Upper lobe of left lung (tissue), 6 donors: ENCODE measurements around the gene RASA1. TPM values are rescaled to one million over a fixed set of nuclear protein-coding genes. Genes with fewer than 3 reads are reported as not detected.

Experiments used
- ATAC-seq, 2 donors: fragments of 200-7000 bp; cut with Tn5 transposase; one replicate each; pipeline ENCODE4 v1.9.1; 2022; ENCODE audit warnings: mild to moderate bottlenecking in 2 of 2, moderate library complexity in 2 of 2; ENCODE audit not compliant: low FRiP score in 2 of 2
- DNase-seq, 2 donors: peaks; one replicate each; pipeline ENCODE4 v3.0.0-alpha.2; 2019 to 2020
- H3K27ac ChIP-seq, 4 donors: fragments of 200-600 bp; sonication (generic); one replicate each; pipeline ENCODE4 v1.5.1; 2016 to 2019
- H3K27me3 ChIP-seq, 4 donors: fragments of 200-600 bp; sonication (generic); one replicate each; pipeline ENCODE4 v1.5.1; 2017 to 2019
- H3K36me3 ChIP-seq, 4 donors: fragments of 200-600 bp; sonication (generic); one replicate each; pipeline ENCODE4 v1.5.1; 2016 to 2019
- H3K4me1 ChIP-seq, 4 donors: fragments of 200-600 bp; sonication (generic); one replicate each; pipeline ENCODE4 v1.5.1; 2018 to 2019
- H3K4me3 ChIP-seq, 4 donors: fragments of 200-600 bp; sonication (generic); one replicate each; pipeline ENCODE4 v1.5.1; 2017 to 2019; ENCODE audit warnings: mild to moderate bottlenecking in 2 of 4, moderate library complexity in 1 of 4
- H3K9me3 ChIP-seq, 4 donors: fragments of 200-600 bp; sonication (generic); one replicate each; pipeline ENCODE4 v1.5.1; 2018 to 2019
- EP300 ChIP-seq, 4 donors: sonication (generic); formaldehyde crosslinking; IDR thresholded peaks; one replicate each; pipeline ENCODE4 v1.5.1; 2017; ENCODE audit warnings: antibody characterized with exemption in 4 of 4, control low read depth in 2 of 4
- POLR2A ChIP-seq, 4 donors: fragments of 450-650 bp; IDR thresholded peaks; one replicate each; pipeline ENCODE4 v1.5.1; 2016 to 2017; ENCODE audit warnings: antibody characterized with exemption in 4 of 4, mild to moderate bottlenecking in 2 of 4
- POLR2AphosphoS5 ChIP-seq, 2 donors: sonication (generic); formaldehyde crosslinking; IDR thresholded peaks; one replicate each; pipeline ENCODE4 v1.5.1; 2017; ENCODE audit warnings: antibody characterized with exemption in 2 of 2
- WGBS, 2 donors: methylation state at CpG; one replicate each; pipeline ENCODE4 v1.1.5; 2017 to 2018; 5-methylcytosine and 5-hydroxymethylcytosine counted together
- total RNA-seq, 6 donors: library from RNA; depleted of rRNA in 4 of 6; stranded (reverse); fragments of >200 nt in 4 of 6; gene quantifications; one replicate each; pipeline versions ENCODE4 v1.1.0 to v1.2.1, GENCODE V29; 2016 to 2021
- TF ChIP-seq, protein P1 (sequence below), 6 experiments: fragments of 450-650 bp in 4 of 6; fragments of 200-600 bp in 2 of 6; sonication (generic) in 2 of 6; IDR thresholded peaks; one replicate each; pipeline ENCODE4 v1.5.1; 2016 to 2019; ENCODE audit warnings: antibody characterized with exemption in 6 of 6
- donor health status: DM: no; HTN: no; CAD: no; lungs with moderate emphysema.
- donor health status: DM: no; HTN: yes; CAD: no; lungs with severe emphysema.

RASA1 gene
- total RNA-seq, 6 donors from 2014 or later = 29.2 to 43.9 (median 30.9) TPM

GRCh38 chr5:87241555-87241954 is 26.1 kb upstream of the RASA1 start:
- Histone ChIP-seq H3K27me3 (no peaks in the 10 kb centered on the region), H3K4me1 (no peaks in the 10 kb centered on the region), H3K9me3 (no peaks in the 10 kb centered on the region), H3K4me3 (no peak overlapping the region), H3K27ac (no peak overlapping the region), H3K36me3 (no peaks in the 10 kb centered on the region)
- no peak for ATAC-seq
- 80 to 96% methylated on average over 2 of the region's 2 CpGs for WGBS, 2 donors
- TF ChIP-seq POLR2A (IDR thresholded peaks at IDR 0.05) = no peak
- TF ChIP-seq, protein P1, sequence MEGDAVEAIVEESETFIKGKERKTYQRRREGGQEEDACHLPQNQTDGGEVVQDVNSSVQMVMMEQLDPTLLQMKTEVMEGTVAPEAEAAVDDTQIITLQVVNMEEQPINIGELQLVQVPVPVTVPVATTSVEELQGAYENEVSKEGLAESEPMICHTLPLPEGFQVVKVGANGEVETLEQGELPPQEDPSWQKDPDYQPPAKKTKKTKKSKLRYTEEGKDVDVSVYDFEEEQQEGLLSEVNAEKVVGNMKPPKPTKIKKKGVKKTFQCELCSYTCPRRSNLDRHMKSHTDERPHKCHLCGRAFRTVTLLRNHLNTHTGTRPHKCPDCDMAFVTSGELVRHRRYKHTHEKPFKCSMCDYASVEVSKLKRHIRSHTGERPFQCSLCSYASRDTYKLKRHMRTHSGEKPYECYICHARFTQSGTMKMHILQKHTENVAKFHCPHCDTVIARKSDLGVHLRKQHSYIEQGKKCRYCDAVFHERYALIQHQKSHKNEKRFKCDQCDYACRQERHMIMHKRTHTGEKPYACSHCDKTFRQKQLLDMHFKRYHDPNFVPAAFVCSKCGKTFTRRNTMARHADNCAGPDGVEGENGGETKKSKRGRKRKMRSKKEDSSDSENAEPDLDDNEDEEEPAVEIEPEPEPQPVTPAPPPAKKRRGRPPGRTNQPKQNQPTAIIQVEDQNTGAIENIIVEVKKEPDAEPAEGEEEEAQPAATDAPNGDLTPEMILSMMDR (IDR thresholded peaks at IDR 0.05) = no peak
- no peak for DNase-seq

DNA sequence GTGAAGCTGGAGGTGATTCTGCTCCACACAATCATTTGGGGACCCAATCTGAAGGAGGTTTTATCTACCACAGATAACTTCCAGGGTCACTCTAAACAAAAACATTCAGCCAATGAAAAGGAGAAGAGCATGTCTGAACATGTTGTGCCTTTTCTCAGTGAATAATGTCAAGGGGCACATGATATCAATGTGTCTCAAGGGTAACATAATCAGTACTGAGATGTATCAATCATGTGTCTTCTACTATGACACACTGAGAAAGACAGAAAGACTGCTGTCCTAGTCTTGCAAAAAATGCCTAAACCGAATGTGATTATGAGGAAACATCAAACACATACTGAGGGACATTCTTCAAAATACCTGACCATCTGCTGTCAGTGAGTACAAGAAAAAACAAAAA is 25.4 kb upstream of the RASA1 start:
- no peaks in the 10 kb centered on the region for H3K27me3 ChIP-seq
- 72 to 75% methylated on average over 1 of the region's 1 CpG for WGBS, 2 donors
- no peaks in the 10 kb centered on the region for H3K9me3 ChIP-seq
- no peaks in the 10 kb centered on the region for H3K36me3 ChIP-seq
- ATAC-seq (peak in 1 of 2 donors; percentile 50), DNase-seq (no peak)
- H3K4me1 ChIP-seq = no peaks in the 10 kb centered on the region
- no peak overlapping the region for H3K4me3 ChIP-seq
- no peak overlapping the region for H3K27ac ChIP-seq
- TF ChIP-seq POLR2A (IDR thresholded peaks at IDR 0.05) = no peak
- TF ChIP-seq POLR2AphosphoS5 (IDR thresholded peaks at IDR 0.05) = no peak
- TF ChIP-seq, protein P1 (IDR thresholded peaks at IDR 0.05) = no peak
- peak in 1 of 4 donors; percentile 30 for TF ChIP-seq EP300 (IDR thresholded peaks at IDR 0.05)

- H3K4me1 ChIP-seq = no peaks in the 10 kb centered on the region
- H3K36me3 ChIP-seq = no peaks in the 10 kb centered on the region
- H3K9me3 ChIP-seq = no peaks in the 10 kb centered on the region
- WGBS, 2 donors = 59 to 76% methylated on average over 3 of the region's 3 CpGs
- peak; percentile 61 to 92 for ATAC-seq
- DNase-seq = no peak
- TF ChIP-seq, protein P1 (IDR thresholded peaks at IDR 0.05) = no peak
- no peak for TF ChIP-seq EP300 (IDR thresholded peaks at IDR 0.05)
- no peak for TF ChIP-seq POLR2A (IDR thresholded peaks at IDR 0.05)
- TF ChIP-seq POLR2AphosphoS5 (IDR thresholded peaks at IDR 0.05) = no peak
- H3K27ac ChIP-seq = peak overlapping the region in 2 of 4 donors; percentile 3 to 42
- no peak overlapping the region for H3K4me3 ChIP-seq
- H3K27me3 ChIP-seq = no peaks in the 10 kb centered on the region
Observed at GRCh38 chr5:87243161-87243844, 24.4 kb upstream of the RASA1 start.

DNA sequence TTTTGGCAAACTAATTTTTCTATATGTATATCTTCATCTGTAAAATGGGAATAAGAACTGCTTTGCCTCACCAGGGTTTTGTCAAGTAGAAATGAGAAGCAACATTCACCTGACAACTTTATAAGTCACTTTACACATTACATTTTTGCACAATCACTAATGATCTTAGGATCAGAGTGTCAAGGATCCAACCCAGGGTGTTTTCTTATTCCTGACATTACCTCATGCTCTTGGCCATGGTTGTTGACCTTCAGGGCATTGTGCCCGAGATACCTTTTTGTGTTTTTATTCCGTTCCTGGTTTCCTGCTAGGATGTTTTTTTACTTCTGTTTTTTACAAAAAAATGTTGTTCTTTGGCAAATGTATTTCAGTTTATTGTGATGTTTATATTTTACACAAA is 22.2 kb upstream of the RASA1 start:
- Histone ChIP-seq H3K9me3 (no peaks in the 10 kb centered on the region), H3K4me3 (no peak overlapping the region), H3K36me3 (no peaks in the 10 kb centered on the region), H3K27ac (no peak overlapping the region), H3K27me3 (no peaks in the 10 kb centered on the region), H3K4me1 (no peaks in the 10 kb centered on the region)
- TF ChIP-seq, protein P1 (IDR thresholded peaks at IDR 0.05) = no peak
- no peak for TF ChIP-seq EP300 (IDR thresholded peaks at IDR 0.05)
- TF ChIP-seq POLR2AphosphoS5 (IDR thresholded peaks at IDR 0.05) = no peak
- no peak for TF ChIP-seq POLR2A (IDR thresholded peaks at IDR 0.05)
- WGBS, 2 donors = 43 to 56% methylated on average over 2 of the region's 2 CpGs
- ATAC-seq (no peak), DNase-seq (no peak)

DNA sequence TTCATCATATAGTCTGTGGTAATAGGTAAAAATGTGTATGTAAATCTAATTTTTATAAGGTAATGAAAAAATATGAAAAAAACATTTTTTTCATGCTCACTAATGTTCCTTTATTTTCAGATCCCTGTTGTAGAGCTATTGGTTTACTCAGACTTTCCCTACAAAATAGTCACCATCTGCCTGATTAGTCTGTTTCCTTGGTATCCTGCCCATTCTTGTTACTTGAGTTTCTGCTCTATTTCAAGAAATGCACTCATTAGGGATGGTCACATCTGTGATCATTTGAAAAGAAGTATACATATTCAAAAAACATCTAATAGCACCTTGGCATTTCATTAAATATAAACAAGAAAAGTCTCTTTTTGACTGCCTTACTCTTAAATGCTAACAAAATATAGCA is 21.6 kb upstream of the RASA1 start:
- Histone ChIP-seq H3K27me3 (no peaks in the 10 kb centered on the region), H3K4me3 (no peak overlapping the region), H3K4me1 (no peaks in the 10 kb centered on the region), H3K9me3 (no peaks in the 10 kb centered on the region), H3K36me3 (no peaks in the 10 kb centered on the region), H3K27ac (no peak overlapping the region)
- no peak for ATAC-seq
- no peak for DNase-seq
- TF ChIP-seq, protein P1 (IDR thresholded peaks at IDR 0.05) = no peak
